HepG2 (cell line): ENCODE results near the gene TAF8. TPM values are rescaled to one million over a fixed set of nuclear protein-coding genes. Genes with fewer than 3 reads are reported as not detected.

Experiments
- ETV5 ChIP-seq: IDR thresholded peaks from 2 replicates; pipeline ENCODE4 v1.6.1; 2018; ENCODE audit warnings: missing biosample characterization, missing genetic modification reagents, inconsistent platforms, borderline replicate concordance
- FOXC1 ChIP-seq: sonication (generic); formaldehyde crosslinking; IDR thresholded peaks from 2 replicates; pipeline ENCODE4 v1.8.0; 2022; ENCODE audit warnings: mild to moderate bottlenecking, missing genetic modification reagents, borderline replicate concordance
- GPN1 ChIP-seq: sonication (generic); formaldehyde crosslinking; IDR thresholded peaks from 2 replicates; pipeline ENCODE4 v1.5.1; 2020; ENCODE audit warnings: missing genetic modification reagents, borderline replicate concordance
- IKZF1 ChIP-seq: fragments of 450-650 bp; IDR thresholded peaks from 2 replicates; pipeline ENCODE4 v1.7.1; 2016
- MYC ChIP-seq: sonication (generic); formaldehyde crosslinking; IDR thresholded peaks from 2 replicates; pipeline ENCODE4 v1.9.0; 2021; ENCODE audit warnings: missing genetic modification reagents, borderline replicate concordance
- RFXANK ChIP-seq: IDR thresholded peaks from 2 replicates; pipeline ENCODE4 v1.6.1; 2016
- TBL1XR1 ChIP-seq: fragments of 150-350 bp; IDR thresholded peaks from 2 replicates; pipeline ENCODE4 v1.6.1; 2014; ENCODE audit warnings: borderline replicate concordance, low read length; ENCODE audit not compliant: partially characterized antibody
- ZNF24 ChIP-seq: fragments of 450-650 bp; IDR thresholded peaks from 2 replicates; pipeline ENCODE4 v1.6.1; 2017; ENCODE audit warnings: antibody characterized with exemption, mild to moderate bottlenecking
- ZNF33B ChIP-seq: sonication (generic); formaldehyde crosslinking; IDR thresholded peaks from 2 replicates; pipeline ENCODE4 v1.5.1; 2020; ENCODE audit warnings: mild to moderate bottlenecking, missing genetic modification reagents
- polyA plus RNA-seq, 8 experiments: library from polyadenylated mRNA; depleted of rRNA in 3 of 8; stranded (reverse) in 7 of 8; unstranded in 1 of 8; fragments of >200 nt; fragmentation: Illumina TruSeq in 4 of 8; extraction: Trizol in 4 of 8; gene quantifications; 2 replicates each; pipeline versions ENCODE4 v1.2.1 to v1.2.3, GENCODE V29; 2011 to 2016; ENCODE audit warnings: low read depth in 4 of 8, missing spikeins in 1 of 8, mixed read lengths in 1 of 8; ENCODE audit not compliant: insufficient read depth in 1 of 8
- total RNA-seq, 5 experiments: library from RNA; depleted of rRNA; stranded (reverse); fragments of >200 nt; fragmentation: Illumina TruSeq; extraction: Trizol; gene quantifications; 2 replicates each; pipeline ENCODE4 v1.2.3, GENCODE V29; 2016; ENCODE audit warnings: low read depth in 1 of 5
- TF ChIP-seq, protein P1 (sequence below): sonication (generic); formaldehyde crosslinking; IDR thresholded peaks from 2 replicates; pipeline ENCODE4; 2020; ENCODE audit warnings: missing genetic modification reagents, mild to moderate bottlenecking, borderline replicate concordance
- TF ChIP-seq, protein P2 (sequence below): sonication (generic); formaldehyde crosslinking; IDR thresholded peaks from 2 replicates; pipeline ENCODE4 v1.4.0; 2020; ENCODE audit warnings: missing genetic modification reagents
- TF ChIP-seq, protein P3 (sequence below): sonication (generic); formaldehyde crosslinking; IDR thresholded peaks from 2 replicates; pipeline ENCODE4 v1.5.1; 2020; ENCODE audit warnings: mild to moderate bottlenecking, missing genetic modification reagents
- TF ChIP-seq, protein P4 (sequence below): sonication (generic); formaldehyde crosslinking; IDR thresholded peaks from 2 replicates; pipeline ENCODE4 v1.5.1; 2020; ENCODE audit warnings: missing genetic modification reagents, mild to moderate bottlenecking, borderline replicate concordance
- TF ChIP-seq, protein P5 (sequence below): sonication (generic); formaldehyde crosslinking; IDR thresholded peaks from 2 replicates; pipeline ENCODE4 v1.4.0; 2020; ENCODE audit warnings: missing genetic modification reagents
- TF ChIP-seq, protein P6 (sequence below): sonication (generic); formaldehyde crosslinking; IDR thresholded peaks from 2 replicates; pipeline ENCODE4 v1.8.1; 2023; ENCODE audit warnings: mild to moderate bottlenecking, missing genetic modification reagents, borderline replicate concordance

Gene TAF8
- total and polyA plus RNA-seq, 2 of the 13 experiments (the other 11 are each of a cell fraction or from before 2014, with no cell fraction given): 25.2 to 25.8 TPM

DNA sequence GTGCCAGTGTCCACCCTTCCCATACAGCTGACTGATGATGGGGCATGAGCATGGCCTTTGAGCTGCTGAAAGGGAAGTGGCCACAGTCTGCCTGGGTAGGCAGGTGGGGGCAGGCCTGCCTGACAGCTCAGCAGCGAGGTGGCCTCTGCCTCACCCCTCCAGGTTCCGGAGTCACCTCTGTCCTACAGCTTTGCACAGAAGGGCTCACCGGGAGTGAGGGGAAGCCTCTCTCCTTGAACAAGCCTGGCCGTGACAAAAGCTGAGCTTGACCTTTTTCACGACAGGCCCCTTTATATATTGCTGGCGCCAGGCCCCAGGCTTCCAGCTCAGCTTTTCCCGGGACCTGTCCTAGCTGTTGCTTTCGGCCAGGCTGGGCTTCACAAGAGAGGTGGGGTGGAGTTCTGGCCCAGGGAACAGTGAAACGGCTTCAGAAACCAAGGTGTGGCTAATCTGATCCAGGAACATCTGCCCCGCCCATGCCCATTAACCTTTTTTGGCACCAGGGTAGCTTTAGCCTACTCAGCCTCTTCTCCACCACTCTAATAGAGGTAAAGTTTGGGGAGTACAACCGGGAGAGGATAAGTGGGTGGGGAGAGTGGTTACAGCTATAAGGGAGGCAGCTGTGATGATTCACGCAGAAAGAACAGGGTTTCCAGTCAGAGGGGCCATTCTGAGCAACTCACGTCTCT is 49.2 kb downstream of the TAF8 start (continued):
- TF ChIP-seq, protein P1, sequence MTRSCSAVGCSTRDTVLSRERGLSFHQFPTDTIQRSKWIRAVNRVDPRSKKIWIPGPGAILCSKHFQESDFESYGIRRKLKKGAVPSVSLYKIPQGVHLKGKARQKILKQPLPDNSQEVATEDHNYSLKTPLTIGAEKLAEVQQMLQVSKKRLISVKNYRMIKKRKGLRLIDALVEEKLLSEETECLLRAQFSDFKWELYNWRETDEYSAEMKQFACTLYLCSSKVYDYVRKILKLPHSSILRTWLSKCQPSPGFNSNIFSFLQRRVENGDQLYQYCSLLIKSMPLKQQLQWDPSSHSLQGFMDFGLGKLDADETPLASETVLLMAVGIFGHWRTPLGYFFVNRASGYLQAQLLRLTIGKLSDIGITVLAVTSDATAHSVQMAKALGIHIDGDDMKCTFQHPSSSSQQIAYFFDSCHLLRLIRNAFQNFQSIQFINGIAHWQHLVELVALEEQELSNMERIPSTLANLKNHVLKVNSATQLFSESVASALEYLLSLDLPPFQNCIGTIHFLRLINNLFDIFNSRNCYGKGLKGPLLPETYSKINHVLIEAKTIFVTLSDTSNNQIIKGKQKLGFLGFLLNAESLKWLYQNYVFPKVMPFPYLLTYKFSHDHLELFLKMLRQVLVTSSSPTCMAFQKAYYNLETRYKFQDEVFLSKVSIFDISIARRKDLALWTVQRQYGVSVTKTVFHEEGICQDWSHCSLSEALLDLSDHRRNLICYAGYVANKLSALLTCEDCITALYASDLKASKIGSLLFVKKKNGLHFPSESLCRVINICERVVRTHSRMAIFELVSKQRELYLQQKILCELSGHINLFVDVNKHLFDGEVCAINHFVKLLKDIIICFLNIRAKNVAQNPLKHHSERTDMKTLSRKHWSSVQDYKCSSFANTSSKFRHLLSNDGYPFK (CRISPR knock-in tag): no peak; the same call in 1 of the 2 replicates
- TF ChIP-seq MYC (CRISPR knock-in tag): peak; percentile 46; the same call in 1 of the 2 replicates
- TF ChIP-seq, protein P2, sequence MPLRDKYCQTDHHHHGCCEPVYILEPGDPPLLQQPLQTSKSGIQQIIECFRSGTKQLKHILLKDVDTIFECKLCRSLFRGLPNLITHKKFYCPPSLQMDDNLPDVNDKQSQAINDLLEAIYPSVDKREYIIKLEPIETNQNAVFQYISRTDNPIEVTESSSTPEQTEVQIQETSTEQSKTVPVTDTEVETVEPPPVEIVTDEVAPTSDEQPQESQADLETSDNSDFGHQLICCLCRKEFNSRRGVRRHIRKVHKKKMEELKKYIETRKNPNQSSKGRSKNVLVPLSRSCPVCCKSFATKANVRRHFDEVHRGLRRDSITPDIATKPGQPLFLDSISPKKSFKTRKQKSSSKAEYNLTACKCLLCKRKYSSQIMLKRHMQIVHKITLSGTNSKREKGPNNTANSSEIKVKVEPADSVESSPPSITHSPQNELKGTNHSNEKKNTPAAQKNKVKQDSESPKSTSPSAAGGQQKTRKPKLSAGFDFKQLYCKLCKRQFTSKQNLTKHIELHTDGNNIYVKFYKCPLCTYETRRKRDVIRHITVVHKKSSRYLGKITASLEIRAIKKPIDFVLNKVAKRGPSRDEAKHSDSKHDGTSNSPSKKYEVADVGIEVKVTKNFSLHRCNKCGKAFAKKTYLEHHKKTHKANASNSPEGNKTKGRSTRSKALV (CRISPR knock-in tag): no peak
- TF ChIP-seq ETV5 (CRISPR knock-in tag): peak; percentile 93
- TF ChIP-seq TBL1XR1: no peak
- TF ChIP-seq, protein P3, sequence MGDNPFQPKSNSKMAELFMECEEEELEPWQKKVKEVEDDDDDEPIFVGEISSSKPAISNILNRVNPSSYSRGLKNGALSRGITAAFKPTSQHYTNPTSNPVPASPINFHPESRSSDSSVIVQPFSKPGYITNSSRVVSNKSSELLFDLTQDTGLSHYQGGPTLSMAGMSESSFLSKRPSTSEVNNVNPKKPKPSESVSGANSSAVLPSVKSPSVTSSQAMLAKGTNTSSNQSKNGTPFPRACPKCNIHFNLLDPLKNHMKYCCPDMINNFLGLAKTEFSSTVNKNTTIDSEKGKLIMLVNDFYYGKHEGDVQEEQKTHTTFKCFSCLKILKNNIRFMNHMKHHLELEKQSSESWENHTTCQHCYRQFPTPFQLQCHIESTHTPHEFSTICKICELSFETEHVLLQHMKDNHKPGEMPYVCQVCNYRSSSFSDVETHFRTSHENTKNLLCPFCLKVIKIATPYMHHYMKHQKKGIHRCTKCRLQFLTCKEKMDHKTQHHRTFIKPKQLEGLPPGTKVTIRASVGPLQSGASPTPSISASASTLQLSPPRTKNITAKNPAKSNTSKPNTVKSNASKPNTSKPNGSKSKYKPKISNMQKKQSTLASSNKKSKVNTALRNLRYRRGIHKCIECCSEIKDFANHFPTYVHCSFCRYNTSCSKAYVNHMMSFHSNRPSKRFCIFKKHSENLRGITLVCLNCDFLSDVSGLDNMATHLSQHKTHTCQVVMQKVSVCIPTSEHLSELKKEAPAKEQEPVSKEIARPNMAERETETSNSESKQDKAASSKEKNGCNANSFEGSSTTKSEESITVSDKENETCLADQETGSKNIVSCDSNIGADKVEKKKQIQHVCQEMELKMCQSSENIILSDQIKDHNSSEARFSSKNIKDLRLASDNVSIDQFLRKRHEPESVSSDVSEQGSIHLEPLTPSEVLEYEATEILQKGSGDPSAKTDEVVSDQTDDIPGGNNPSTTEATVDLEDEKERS (CRISPR knock-in tag): 0 out of 2 replicates have a peak, but pooled peaks have one; percentile 32
- TF ChIP-seq, protein P4, sequence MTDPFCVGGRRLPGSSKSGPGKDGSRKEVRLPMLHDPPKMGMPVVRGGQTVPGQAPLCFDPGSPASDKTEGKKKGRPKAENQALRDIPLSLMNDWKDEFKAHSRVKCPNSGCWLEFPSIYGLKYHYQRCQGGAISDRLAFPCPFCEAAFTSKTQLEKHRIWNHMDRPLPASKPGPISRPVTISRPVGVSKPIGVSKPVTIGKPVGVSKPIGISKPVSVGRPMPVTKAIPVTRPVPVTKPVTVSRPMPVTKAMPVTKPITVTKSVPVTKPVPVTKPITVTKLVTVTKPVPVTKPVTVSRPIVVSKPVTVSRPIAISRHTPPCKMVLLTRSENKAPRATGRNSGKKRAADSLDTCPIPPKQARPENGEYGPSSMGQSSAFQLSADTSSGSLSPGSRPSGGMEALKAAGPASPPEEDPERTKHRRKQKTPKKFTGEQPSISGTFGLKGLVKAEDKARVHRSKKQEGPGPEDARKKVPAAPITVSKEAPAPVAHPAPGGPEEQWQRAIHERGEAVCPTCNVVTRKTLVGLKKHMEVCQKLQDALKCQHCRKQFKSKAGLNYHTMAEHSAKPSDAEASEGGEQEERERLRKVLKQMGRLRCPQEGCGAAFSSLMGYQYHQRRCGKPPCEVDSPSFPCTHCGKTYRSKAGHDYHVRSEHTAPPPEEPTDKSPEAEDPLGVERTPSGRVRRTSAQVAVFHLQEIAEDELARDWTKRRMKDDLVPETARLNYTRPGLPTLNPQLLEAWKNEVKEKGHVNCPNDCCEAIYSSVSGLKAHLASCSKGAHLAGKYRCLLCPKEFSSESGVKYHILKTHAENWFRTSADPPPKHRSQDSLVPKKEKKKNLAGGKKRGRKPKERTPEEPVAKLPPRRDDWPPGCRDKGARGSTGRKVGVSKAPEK (CRISPR knock-in tag): 0 out of 2 replicates have a peak, but pooled peaks have one; percentile 55
- TF ChIP-seq ZNF33B (CRISPR knock-in tag): no peak
- TF ChIP-seq, protein P5, sequence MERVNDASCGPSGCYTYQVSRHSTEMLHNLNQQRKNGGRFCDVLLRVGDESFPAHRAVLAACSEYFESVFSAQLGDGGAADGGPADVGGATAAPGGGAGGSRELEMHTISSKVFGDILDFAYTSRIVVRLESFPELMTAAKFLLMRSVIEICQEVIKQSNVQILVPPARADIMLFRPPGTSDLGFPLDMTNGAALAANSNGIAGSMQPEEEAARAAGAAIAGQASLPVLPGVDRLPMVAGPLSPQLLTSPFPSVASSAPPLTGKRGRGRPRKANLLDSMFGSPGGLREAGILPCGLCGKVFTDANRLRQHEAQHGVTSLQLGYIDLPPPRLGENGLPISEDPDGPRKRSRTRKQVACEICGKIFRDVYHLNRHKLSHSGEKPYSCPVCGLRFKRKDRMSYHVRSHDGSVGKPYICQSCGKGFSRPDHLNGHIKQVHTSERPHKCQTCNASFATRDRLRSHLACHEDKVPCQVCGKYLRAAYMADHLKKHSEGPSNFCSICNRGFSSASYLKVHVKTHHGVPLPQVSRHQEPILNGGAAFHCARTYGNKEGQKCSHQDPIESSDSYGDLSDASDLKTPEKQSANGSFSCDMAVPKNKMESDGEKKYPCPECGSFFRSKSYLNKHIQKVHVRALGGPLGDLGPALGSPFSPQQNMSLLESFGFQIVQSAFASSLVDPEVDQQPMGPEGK: peak; percentile 88
- no peak for TF ChIP-seq ZNF24
- no peak for TF ChIP-seq RFXANK (CRISPR knock-in tag)
- no peak for TF ChIP-seq FOXC1
- TF ChIP-seq, protein P6, sequence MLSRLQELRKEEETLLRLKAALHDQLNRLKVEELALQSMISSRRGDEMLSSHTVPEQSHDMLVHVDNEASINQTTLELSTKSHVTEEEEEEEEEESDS (CRISPR knock-in tag): no peak
- TF ChIP-seq IKZF1: no peak
- no peak for TF ChIP-seq GPN1 (CRISPR knock-in tag)
